GM06990 (cell line): ENCODE measurements around the gene GRIN2D.

Source experiments
- DNase-seq: peaks from one replicate; pipeline ENCODE4 v3.0.0-alpha.2; 2011; ENCODE audit not compliant: insufficient read length; ENCODE audit errors: extremely low read depth
- H3K27me3 ChIP-seq: replicated peaks from 2 replicates; pipeline ENCODE4 v1.6.0; 2011; ENCODE audit warnings: low read length; ENCODE audit not compliant: control insufficient read depth, insufficient read depth
- H3K36me3 ChIP-seq: 2 replicates; pipeline ENCODE4 v1.5.1; 2011; ENCODE audit warnings: low read length; ENCODE audit not compliant: control insufficient read depth, insufficient read depth
- H3K4me3 ChIP-seq: replicated peaks from 2 replicates; pipeline ENCODE4 v1.5.1; 2011; ENCODE audit warnings: low read depth, mild to moderate bottlenecking, control low read depth, low read length
- CTCF ChIP-seq: IDR thresholded peaks from 2 replicates; pipeline ENCODE4 v1.5.1; 2011; ENCODE audit warnings: low read length, control low read depth, mild to moderate bottlenecking, inconsistent platforms; ENCODE audit not compliant: insufficient read depth, poor library complexity, severe bottlenecking

The GRIN2D gene

GRCh38 chr19:48393559-48394330, at the start of gene GRIN2D:
TSS of gene GRIN2D (plus strand) at chr19:48393668. CDS start at chr19:48398393, 4,725 bp downstream.
- H3K36me3 ChIP-seq: 0 out of 2 replicates have a peak, but pooled peaks cover 2% of the 10 kb centered on the region
- no peak within 1 kb of the TSS for H3K4me3 ChIP-seq
- no peak for DNase-seq
- peaks cover 3% of the 10 kb centered on the region for H3K27me3 ChIP-seq
- TF ChIP-seq CTCF: peak; percentile 2

- Histone ChIP-seq H3K27me3 (no peaks in the 10 kb centered on the region), H3K36me3 (no peaks in the 10 kb centered on the region), H3K4me3 (no peak overlapping the region)
- no peak for DNase-seq
- TF ChIP-seq CTCF: no peak
Observed at GRCh38 chr19:48344892-48345291, 48.6 kb upstream of the GRIN2D start.

GRCh38 chr19:48346191-48346590, 47.3 kb upstream of the GRIN2D start:
- no peak for TF ChIP-seq CTCF
- H3K27me3 ChIP-seq: no peaks in the 10 kb centered on the region

GRCh38 chr19:48348045-48348444, 45.4 kb upstream of the GRIN2D start:
- TF ChIP-seq CTCF: no peak

More at GRCh38 chr19:48346191-48346590, 47.3 kb upstream of the GRIN2D start:
- DNase-seq: no peak
- Histone ChIP-seq H3K36me3 (no peaks in the 10 kb centered on the region), H3K4me3 (no peak overlapping the region)

GRCh38 chr19:48348737-48349136, 44.7 kb upstream of the GRIN2D start:
- no peak for DNase-seq
- H3K27me3 ChIP-seq: no peaks in the 10 kb centered on the region
- TF ChIP-seq CTCF: no peak
- no peaks in the 10 kb centered on the region for H3K36me3 ChIP-seq
- no peak overlapping the region for H3K4me3 ChIP-seq

More at GRCh38 chr19:48348045-48348444, 45.4 kb upstream of the GRIN2D start:
- Histone ChIP-seq H3K36me3 (no peaks in the 10 kb centered on the region), H3K27me3 (no peaks in the 10 kb centered on the region), H3K4me3 (no peak overlapping the region)
- DNase-seq: no peak
